Stimulated activated CD4-positive, alpha-beta T cell treated with anti-CD3 and anti-CD28 coated beads, Interleukin-4, amount 100 ng/mL, for 1 hour (primary cell): Measurements from ENCODE around the gene PPP6R3.

ENCODE experiments used
- DNase-seq: peaks from one replicate; pipeline ENCODE4 v3.0.0-alpha.2; 2020

PPP6R3 gene

GRCh38 chr11:68498321-68498720, 37.8 kb downstream of the PPP6R3 start:
- DNase-seq, result no peak

- no peak for DNase-seq
Observed at GRCh38 chr11:68498903-68499883, 38.6 kb downstream of the PPP6R3 start.

DNA sequence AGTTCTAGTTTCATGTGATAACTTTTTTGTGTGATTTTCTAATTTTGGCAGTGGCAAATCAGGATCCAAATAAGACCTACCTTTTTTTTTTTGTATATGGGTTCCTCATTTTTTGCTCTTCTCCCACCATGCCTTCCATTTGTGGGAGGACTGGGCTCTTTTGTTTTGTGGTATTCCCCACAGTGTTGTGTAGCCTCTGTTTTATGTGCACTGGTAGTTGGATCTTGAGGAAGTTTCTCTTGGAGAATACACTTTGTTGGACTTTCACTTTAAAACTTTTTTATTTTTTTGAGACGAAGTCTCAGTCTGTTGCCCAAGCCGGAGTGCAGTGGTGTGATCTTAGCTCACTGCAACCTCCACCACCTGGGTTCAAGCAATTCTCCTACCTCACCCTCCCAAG, 39.7 kb downstream of the PPP6R3 start:
- DNase-seq, result no peak

- no peak for DNase-seq
Observed at GRCh38 chr11:68501813-68502212, 41.3 kb downstream of the PPP6R3 start.

- DNase-seq, result no peak
Observed at GRCh38 chr11:68503251-68503687, 42.7 kb downstream of the PPP6R3 start.

DNA sequence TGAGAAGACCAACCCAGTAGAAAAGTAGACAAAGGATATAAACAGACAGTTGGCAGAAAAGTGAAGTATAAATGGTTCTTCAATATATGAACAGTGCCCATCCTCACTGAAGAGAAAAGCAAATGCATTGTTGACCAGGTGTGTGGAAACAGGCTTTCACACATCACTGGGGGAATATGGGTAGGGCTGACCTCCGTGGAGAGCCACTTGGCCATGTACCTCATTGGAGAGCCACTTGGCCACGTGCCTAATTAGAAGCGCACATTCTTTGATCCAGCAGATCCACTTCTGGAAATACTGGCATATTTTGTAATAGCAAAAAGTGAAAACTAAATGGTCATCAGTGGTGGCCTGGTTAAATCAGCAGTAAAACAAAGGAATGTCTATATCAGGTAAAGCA, 43.2 kb downstream of the PPP6R3 start:
- DNase-seq, result no peak

- no peak for DNase-seq
Observed at GRCh38 chr11:68504432-68505066, 44.0 kb downstream of the PPP6R3 start.

DNA sequence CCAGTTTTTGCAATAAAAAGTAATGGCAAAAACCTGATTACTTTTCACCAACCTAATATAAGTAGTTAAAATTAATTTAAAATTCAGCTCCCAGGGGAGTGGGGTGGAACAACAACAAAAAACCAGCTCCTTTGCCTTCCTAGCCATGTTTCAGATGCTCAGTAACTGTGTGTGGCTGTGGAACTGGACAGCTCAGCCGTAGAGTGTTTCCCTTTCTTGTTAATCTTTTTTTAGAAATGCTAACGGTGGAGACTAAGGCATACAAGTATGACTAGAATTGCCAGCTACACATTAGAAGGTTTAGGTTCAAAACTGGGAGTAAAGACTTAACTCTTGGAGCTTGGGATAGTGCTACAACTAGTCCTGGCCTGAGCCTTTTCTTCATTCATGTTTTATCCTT, 45.0 kb downstream of the PPP6R3 start:
- no peak for DNase-seq

- no peak for DNase-seq
Observed at GRCh38 chr11:68506908-68507307, 46.4 kb downstream of the PPP6R3 start.

DNA sequence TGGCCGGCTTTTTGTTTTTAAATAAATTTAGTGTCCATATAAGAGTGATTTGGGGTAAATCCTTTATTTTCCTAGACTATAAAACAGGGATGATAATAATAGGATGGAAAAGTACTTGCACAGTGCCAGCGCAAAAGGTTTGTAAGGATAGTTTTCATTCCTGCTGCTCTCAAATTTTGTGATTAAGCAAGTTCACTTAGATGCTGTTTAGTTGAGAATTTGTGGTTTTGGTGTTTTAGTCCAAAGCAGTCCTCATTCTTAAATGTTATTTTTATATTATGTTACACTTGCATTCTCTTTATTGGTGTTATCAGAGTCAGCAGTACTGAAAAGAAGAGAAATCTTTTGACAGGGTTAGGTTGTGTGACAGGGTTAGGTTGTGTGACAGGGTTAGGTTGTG, 47.9 kb downstream of the PPP6R3 start:
- no peak for DNase-seq

GRCh38 chr11:68509066-68509465, 48.5 kb downstream of the PPP6R3 start:
- no peak for DNase-seq

DNA sequence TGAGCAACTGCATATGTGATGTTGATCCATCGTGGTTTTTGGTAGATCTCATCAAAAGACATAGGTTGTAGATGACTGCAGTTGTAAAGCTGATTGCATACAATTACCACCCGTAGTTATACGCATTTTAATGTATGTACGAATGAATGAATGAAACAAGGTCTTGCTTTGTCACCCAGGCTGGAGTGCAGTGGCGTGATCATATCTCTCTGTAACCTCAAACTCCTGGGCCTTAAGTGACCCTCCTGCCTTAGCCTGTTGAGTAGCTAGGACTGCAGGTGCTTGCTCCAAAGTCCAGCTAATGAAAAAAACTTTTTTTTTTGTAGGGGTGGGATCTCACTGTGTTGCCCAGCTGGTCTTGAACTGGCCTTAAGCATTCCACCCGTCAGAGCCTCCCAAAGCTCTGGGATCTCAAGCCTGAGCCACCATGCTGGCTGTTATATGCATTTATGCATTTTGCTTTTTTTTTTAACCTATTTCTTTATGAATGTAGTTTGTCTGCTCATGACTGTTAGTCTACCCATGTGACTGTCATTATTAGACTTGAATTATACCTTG, 53.5 kb downstream of the PPP6R3 start:
- no peak for DNase-seq

- DNase-seq, result no peak
Observed at GRCh38 chr11:68517121-68517741, 56.7 kb downstream of the PPP6R3 start.

- no peak for DNase-seq
Observed at GRCh38 chr11:68518191-68518590, 57.6 kb downstream of the PPP6R3 start.

DNA sequence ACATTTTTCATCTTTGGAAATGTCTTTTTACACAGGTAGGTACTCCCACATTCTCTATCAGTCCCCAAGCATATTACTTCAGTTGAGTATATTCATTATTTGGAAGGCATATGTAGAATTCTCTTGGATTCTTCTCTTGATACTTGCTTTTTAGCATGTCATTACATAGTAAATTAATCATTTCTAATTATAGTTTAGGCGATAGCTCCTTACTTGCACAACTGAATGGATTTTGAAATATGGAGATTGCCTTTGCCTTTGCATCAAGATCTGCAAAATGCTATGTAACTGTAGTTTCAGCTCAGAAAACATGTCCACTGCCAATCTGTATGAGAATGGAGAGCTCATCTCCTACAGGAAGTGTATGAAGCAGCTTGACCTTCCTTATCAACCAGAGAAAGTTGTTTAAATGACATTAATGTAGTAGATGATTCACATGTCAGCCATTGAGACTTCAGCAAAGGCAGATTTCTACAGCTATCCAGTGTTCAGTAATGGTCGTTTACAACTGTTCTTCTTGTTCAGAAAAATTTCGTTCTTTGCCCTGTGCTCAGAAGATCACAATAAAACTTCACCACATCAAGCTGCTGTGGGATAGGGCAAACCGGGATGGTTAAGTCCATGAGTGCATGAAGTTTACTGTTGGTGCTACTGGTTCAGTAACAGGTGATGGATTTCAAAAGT, 61.6 kb downstream of the PPP6R3 start:
- DNase-seq, result no peak

- no peak for DNase-seq
Observed at GRCh38 chr11:68523033-68523432, 62.5 kb downstream of the PPP6R3 start.

DNA sequence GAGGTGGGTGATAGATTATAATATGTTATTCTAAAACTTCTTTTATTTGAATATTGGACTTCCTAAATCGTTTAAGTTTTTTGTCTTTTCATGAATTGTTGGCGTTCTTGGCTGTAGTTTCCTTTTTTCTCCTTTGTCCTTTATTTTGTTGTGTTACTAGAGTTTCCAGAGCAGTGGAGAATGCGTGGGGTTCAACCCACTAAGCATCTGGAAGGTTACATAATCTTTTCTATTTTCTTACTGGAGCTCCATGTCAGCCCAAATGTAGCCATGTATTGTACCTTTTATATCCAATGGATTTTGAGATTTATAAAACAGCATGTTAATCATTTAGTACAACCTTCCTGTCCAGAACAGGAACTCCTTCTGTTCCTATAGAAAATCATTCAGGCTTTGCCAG, 63.2 kb downstream of the PPP6R3 start:
- no peak for DNase-seq

- DNase-seq, result no peak
Observed at GRCh38 chr11:68524213-68524612, 63.7 kb downstream of the PPP6R3 start.

DNA sequence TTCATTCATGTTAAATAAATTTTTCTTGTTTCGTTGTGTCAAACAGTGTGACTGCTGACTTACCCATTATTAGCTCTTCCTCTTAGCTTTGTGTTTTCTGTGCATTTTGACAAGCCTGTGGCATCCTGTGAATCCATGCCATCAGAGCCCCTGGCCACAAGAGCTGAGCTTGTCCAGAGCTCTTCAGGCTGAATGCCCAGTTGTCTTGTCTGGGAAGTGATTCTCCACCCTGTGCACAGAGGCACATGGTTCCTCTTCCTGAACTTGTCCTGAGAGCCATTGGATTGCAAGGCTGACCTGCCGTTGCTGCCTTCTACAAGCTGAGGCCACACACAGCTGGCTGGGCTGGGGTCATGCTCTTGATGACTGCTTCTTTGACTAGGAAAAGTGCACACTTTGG, 64.1 kb downstream of the PPP6R3 start:
- no peak for DNase-seq

DNA sequence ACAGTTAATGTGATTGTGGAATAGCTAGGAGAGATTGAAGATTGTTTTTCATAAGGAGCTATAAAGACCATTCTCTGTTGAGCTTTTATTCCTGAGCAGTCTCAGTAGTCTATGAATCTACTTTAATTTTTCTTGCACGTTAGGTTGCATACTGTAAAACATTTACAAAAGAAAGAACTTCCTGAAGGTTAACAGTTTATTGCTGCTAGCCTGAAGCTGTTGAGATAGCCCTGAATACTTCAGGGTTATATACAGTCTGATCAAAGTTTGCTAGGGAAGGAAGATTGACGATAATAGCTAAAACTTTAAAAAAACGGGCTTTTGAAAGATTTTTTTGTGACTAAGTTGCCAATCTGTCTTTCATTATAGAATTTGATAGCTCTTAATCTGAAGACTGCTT, 64.8 kb downstream of the PPP6R3 start:
- no peak for DNase-seq

- no peak for DNase-seq
Observed at GRCh38 chr11:68525930-68526329, 65.4 kb downstream of the PPP6R3 start.

DNA sequence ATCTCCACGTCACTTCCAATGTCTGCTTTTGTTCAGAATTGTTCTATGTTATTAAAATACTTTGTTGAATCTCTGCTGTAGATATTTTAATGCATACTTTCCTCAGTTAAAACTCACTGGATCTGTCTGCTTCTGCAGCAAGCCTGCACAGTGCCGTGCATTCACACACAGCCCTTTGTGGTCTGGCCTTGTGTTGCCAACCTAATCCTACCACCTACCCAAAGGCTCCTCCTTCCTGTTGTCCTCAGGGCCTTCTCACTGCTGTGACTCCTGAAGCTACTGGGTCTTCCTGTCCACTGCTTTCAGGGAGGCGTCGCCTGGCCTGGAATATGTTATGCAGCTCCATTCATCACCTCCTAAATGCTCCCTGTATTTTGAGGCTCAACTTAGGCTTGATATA, 67.0 kb downstream of the PPP6R3 start:
- DNase-seq, result no peak

DNA sequence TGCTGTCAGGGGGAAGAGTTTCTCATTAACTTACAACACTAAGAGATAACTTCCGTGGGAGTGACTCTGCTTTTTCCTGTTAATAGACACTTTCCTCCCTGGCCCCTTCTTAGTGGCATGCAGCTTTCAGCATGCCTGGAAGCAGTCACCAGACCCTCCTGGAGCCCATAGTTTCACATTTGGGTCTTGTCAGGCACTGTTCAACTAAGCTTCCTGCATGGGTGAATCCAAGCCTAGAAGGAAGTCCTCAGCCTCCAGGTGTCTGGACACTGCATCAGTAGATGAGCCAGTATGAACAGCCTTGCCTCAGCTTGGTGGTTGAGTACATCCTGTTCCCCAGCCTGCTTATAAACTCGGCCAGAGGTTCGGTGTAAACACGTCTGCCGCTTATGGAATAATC, 68.1 kb downstream of the PPP6R3 start:
- no peak for DNase-seq
